ENCODE data around the gene FHL2. TPM values are rescaled to one million over a fixed set of nuclear protein-coding genes. Genes with fewer than 3 reads are reported as not detected.

Gene FHL2
- total and polyA plus RNA-seq, 4 donors: 3.9 to 9.0 (median 6.5) TPM

DNA sequence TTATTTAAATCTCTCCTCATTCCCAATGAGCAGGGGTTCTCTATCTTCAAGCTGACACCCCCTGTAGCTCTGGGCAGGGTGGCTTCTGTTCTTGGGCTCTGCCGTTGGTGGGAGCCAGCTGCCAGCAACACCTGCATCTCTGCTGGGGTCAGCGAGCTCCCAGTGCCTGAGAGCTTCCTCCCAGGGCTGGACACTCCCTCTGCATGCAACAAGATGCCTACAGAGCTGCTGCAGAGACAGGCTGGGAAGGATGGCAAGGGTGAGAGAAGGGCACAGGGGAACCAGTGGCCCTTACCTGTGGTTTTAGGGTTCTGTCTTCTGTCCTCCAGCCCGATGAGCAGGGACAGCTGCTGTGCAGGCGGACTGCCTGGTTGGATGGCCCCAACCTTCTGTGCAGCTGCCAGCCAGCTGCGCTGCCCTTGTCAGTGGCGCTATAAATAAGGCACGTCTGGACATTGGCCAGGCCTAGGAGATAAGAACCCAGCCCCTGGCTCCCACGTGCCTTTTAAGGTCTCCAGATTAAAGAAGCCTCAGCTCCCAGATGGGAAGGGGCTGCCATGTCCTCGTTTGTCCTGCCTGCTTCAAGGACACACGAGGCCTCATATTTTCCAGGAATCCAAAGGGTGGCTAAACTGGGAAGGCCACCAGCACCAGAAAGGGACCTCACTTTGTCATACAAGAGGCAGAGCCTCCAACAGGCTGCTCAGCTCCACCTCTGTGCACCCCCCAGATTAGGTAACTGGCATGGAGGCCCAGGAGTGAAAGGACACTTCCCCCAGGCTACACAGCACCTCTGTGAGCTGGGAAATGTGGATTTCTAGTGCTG lies 39.5 kb upstream of the FHL2 start:
- WGBS: 65% methylated on average over 10 of the region's 10 CpGs

More for the DNA sequence above, 39.5 kb upstream of the FHL2 start:
- no peaks in the 10 kb centered on the region for H3K36me3 ChIP-seq (ENCODE audit: control insufficient read depth in 4 of 4, insufficient read depth in 3 of 4, low read depth in 1 of 4, low read length in 3 of 4)
- TF ChIP-seq RAD21 (IDR thresholded peaks at IDR 0.05): no peak
- TF ChIP-seq, protein P1, sequence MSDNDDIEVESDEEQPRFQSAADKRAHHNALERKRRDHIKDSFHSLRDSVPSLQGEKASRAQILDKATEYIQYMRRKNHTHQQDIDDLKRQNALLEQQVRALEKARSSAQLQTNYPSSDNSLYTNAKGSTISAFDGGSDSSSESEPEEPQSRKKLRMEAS (IDR thresholded peaks at IDR 0.05): no peak
- TF ChIP-seq RXRA (IDR thresholded peaks at IDR 0.05): no peak
- TF ChIP-seq HNF4A (conservative IDR thresholded peaks at IDR 0.05): no peak
- TF ChIP-seq HNF4G (IDR thresholded peaks at IDR 0.05): no peak
- no peak for TF ChIP-seq JUND (IDR thresholded peaks at IDR 0.05)
- TF ChIP-seq YY1 (IDR thresholded peaks at IDR 0.05): no peak
- TF ChIP-seq EGR1 (IDR thresholded peaks at IDR 0.05; ENCODE audit: low read depth in 2 of 2): no peak
- no peak for TF ChIP-seq FOXA2 (IDR thresholded peaks at IDR 0.05)
- TF ChIP-seq, protein P2, sequence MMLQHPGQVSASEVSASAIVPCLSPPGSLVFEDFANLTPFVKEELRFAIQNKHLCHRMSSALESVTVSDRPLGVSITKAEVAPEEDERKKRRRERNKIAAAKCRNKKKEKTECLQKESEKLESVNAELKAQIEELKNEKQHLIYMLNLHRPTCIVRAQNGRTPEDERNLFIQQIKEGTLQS (IDR thresholded peaks at IDR 0.05): no peak
- TF ChIP-seq SP1 (IDR thresholded peaks at IDR 0.05): no peak
- TF ChIP-seq, protein P3, sequence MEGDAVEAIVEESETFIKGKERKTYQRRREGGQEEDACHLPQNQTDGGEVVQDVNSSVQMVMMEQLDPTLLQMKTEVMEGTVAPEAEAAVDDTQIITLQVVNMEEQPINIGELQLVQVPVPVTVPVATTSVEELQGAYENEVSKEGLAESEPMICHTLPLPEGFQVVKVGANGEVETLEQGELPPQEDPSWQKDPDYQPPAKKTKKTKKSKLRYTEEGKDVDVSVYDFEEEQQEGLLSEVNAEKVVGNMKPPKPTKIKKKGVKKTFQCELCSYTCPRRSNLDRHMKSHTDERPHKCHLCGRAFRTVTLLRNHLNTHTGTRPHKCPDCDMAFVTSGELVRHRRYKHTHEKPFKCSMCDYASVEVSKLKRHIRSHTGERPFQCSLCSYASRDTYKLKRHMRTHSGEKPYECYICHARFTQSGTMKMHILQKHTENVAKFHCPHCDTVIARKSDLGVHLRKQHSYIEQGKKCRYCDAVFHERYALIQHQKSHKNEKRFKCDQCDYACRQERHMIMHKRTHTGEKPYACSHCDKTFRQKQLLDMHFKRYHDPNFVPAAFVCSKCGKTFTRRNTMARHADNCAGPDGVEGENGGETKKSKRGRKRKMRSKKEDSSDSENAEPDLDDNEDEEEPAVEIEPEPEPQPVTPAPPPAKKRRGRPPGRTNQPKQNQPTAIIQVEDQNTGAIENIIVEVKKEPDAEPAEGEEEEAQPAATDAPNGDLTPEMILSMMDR (IDR thresholded peaks at IDR 0.05; ENCODE audit: low read depth, low read length, missing input control): no peak
- TF ChIP-seq, protein P4, sequence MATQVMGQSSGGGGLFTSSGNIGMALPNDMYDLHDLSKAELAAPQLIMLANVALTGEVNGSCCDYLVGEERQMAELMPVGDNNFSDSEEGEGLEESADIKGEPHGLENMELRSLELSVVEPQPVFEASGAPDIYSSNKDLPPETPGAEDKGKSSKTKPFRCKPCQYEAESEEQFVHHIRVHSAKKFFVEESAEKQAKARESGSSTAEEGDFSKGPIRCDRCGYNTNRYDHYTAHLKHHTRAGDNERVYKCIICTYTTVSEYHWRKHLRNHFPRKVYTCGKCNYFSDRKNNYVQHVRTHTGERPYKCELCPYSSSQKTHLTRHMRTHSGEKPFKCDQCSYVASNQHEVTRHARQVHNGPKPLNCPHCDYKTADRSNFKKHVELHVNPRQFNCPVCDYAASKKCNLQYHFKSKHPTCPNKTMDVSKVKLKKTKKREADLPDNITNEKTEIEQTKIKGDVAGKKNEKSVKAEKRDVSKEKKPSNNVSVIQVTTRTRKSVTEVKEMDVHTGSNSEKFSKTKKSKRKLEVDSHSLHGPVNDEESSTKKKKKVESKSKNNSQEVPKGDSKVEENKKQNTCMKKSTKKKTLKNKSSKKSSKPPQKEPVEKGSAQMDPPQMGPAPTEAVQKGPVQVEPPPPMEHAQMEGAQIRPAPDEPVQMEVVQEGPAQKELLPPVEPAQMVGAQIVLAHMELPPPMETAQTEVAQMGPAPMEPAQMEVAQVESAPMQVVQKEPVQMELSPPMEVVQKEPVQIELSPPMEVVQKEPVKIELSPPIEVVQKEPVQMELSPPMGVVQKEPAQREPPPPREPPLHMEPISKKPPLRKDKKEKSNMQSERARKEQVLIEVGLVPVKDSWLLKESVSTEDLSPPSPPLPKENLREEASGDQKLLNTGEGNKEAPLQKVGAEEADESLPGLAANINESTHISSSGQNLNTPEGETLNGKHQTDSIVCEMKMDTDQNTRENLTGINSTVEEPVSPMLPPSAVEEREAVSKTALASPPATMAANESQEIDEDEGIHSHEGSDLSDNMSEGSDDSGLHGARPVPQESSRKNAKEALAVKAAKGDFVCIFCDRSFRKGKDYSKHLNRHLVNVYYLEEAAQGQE (IDR thresholded peaks at IDR 0.05): no peak
- no peak for TF ChIP-seq TAF1 (conservative IDR thresholded peaks at IDR 0.05)
- TF ChIP-seq, protein P5, sequence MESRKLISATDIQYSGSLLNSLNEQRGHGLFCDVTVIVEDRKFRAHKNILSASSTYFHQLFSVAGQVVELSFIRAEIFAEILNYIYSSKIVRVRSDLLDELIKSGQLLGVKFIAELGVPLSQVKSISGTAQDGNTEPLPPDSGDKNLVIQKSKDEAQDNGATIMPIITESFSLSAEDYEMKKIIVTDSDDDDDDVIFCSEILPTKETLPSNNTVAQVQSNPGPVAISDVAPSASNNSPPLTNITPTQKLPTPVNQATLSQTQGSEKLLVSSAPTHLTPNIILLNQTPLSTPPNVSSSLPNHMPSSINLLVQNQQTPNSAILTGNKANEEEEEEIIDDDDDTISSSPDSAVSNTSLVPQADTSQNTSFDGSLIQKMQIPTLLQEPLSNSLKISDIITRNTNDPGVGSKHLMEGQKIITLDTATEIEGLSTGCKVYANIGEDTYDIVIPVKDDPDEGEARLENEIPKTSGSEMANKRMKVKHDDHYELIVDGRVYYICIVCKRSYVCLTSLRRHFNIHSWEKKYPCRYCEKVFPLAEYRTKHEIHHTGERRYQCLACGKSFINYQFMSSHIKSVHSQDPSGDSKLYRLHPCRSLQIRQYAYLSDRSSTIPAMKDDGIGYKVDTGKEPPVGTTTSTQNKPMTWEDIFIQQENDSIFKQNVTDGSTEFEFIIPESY (IDR thresholded peaks at IDR 0.05): no peak
- no peak for TF ChIP-seq FOXA1 (IDR thresholded peaks at IDR 0.05)
- TF ChIP-seq GABPA (IDR thresholded peaks at IDR 0.05 in 1 of 2, conservative IDR thresholded peaks at IDR 0.05 in 1 of 2): no peak
- TF ChIP-seq NR2F2 (IDR thresholded peaks at IDR 0.05): no peak
- peak overlapping the region; percentile 8 to 38 for H3K27ac ChIP-seq (ENCODE audit: low read depth in 1 of 2, low read length in 2 of 2)
- H3K27me3 ChIP-seq (ENCODE audit: control insufficient read depth in 4 of 4, insufficient read depth in 4 of 4, low read length in 3 of 4): no peaks in the 10 kb centered on the region
- no peak overlapping the region for H3K9ac ChIP-seq (ENCODE audit: low read depth in 1 of 2, low read length in 2 of 2)
- no peak overlapping the region for H3K4me3 ChIP-seq (ENCODE audit: low read depth in 1 of 3, low read length in 3 of 3)
- no peaks in the 10 kb centered on the region for H3K9me3 ChIP-seq (ENCODE audit: control insufficient read depth in 4 of 4, low read length in 3 of 4)
- no peaks in the 10 kb centered on the region for H3K4me1 ChIP-seq (ENCODE audit: control insufficient read depth in 4 of 4, insufficient read depth in 4 of 4, low read length in 3 of 4)
- no peak for DNase-seq (ENCODE audit: low spot score)
